HepG2 (cell line): Measurements from ENCODE around the gene VWA1. TPM values are rescaled to one million over a fixed set of nuclear protein-coding genes. Genes with fewer than 3 reads are reported as not detected.

Source experiments
- AKAP8 ChIP-seq: sonication (generic); formaldehyde crosslinking; IDR thresholded peaks from 2 replicates; pipeline ENCODE4 v1.5.1; 2020; ENCODE audit warnings: mild to moderate bottlenecking, missing genetic modification reagents
- FOXO1 ChIP-seq: sonication (generic); formaldehyde crosslinking; IDR thresholded peaks from 2 replicates; pipeline ENCODE4 v1.4.0; 2020; ENCODE audit warnings: missing genetic modification reagents
- HNF1B ChIP-seq: sonication (generic); formaldehyde crosslinking; IDR thresholded peaks from 2 replicates; pipeline ENCODE4 v1.5.1; 2020; ENCODE audit warnings: mild to moderate bottlenecking, moderate library complexity, missing genetic modification reagents
- HNRNPL ChIP-seq: fragments of 200-400 bp; formaldehyde crosslinking; IDR thresholded peaks from 2 replicates; pipeline ENCODE4 v1.6.1; 2017; ENCODE audit warnings: mild to moderate bottlenecking, low read depth, low read length
- IRX3 ChIP-seq: sonication (generic); formaldehyde crosslinking; IDR thresholded peaks from 2 replicates; pipeline ENCODE4 v1.8.1; 2023; ENCODE audit warnings: mild to moderate bottlenecking, low read depth, missing genetic modification reagents, borderline replicate concordance
- LBX2 ChIP-seq: sonication (generic); formaldehyde crosslinking; IDR thresholded peaks from 2 replicates; pipeline ENCODE4 v1.5.0; 2020; ENCODE audit warnings: missing genetic modification reagents, mild to moderate bottlenecking, borderline replicate concordance
- MYPOP ChIP-seq: sonication (generic); formaldehyde crosslinking; IDR thresholded peaks from 2 replicates; pipeline ENCODE4 v1.8.1; 2023; ENCODE audit warnings: mild to moderate bottlenecking, moderate library complexity, missing genetic modification reagents
- PCBP2 ChIP-seq: fragments of 200-400 bp; formaldehyde crosslinking; optimal IDR thresholded peaks from 2 replicates; pipeline ENCODE3; 2018; ENCODE audit warnings: low read length, low read depth; ENCODE audit not compliant: poor library complexity, severe bottlenecking
- STAT6 ChIP-seq: sonication (generic); formaldehyde crosslinking; IDR thresholded peaks from 2 replicates; pipeline ENCODE4 v1.4.0; 2020; ENCODE audit warnings: missing genetic modification reagents, mild to moderate bottlenecking, borderline replicate concordance
- ZBTB33 ChIP-seq: sonication (generic); formaldehyde crosslinking; IDR thresholded peaks from 2 replicates; pipeline ENCODE4 v1.4.0; 2020; ENCODE audit warnings: missing genetic modification reagents
- ZNF207 ChIP-seq: fragments of 450-650 bp; IDR thresholded peaks from 2 replicates; pipeline ENCODE4 v1.6.1; 2016; ENCODE audit warnings: antibody characterized with exemption, borderline replicate concordance
- ZNF230 ChIP-seq: sonication (generic); formaldehyde crosslinking; IDR thresholded peaks from 2 replicates; pipeline ENCODE4 v1.4.0; 2020; ENCODE audit warnings: mild to moderate bottlenecking, missing genetic modification reagents
- ZNF292 ChIP-seq: sonication (generic); formaldehyde crosslinking; IDR thresholded peaks from 2 replicates; pipeline ENCODE4 v1.8.1; 2022; ENCODE audit warnings: mild to moderate bottlenecking, low read depth, missing genetic modification reagents, borderline replicate concordance
- ZNF3 ChIP-seq: IDR thresholded peaks from 2 replicates; pipeline ENCODE4 v1.7.0; 2017; ENCODE audit warnings: inconsistent platforms
- ZNF317 ChIP-seq: sonication (generic); formaldehyde crosslinking; IDR thresholded peaks from 2 replicates; pipeline ENCODE4 v1.5.0; 2020; ENCODE audit warnings: mild to moderate bottlenecking, missing genetic modification reagents
- ZNF350 ChIP-seq: sonication (generic); formaldehyde crosslinking; IDR thresholded peaks from 2 replicates; pipeline ENCODE4 v1.4.0; 2020; ENCODE audit warnings: mild to moderate bottlenecking, low read depth, missing genetic modification reagents, borderline replicate concordance
- ZNF879 ChIP-seq: sonication (generic); formaldehyde crosslinking; IDR thresholded peaks from 2 replicates; pipeline ENCODE4 v1.8.1; 2023; ENCODE audit warnings: missing genetic modification reagents
- ZSCAN22 ChIP-seq: sonication (generic); formaldehyde crosslinking; IDR thresholded peaks from 2 replicates; pipeline ENCODE4 v1.4.0; 2020; ENCODE audit warnings: mild to moderate bottlenecking, missing genetic modification reagents
- polyA plus RNA-seq, 8 experiments: library from polyadenylated mRNA; depleted of rRNA in 3 of 8; stranded (reverse) in 7 of 8; unstranded in 1 of 8; fragments of >200 nt; fragmentation: Illumina TruSeq in 4 of 8; extraction: Trizol in 4 of 8; gene quantifications; 2 replicates each; pipeline versions ENCODE4 v1.2.1 to v1.2.3, GENCODE V29; 2011 to 2016; ENCODE audit warnings: low read depth in 4 of 8, missing spikeins in 1 of 8, mixed read lengths in 1 of 8; ENCODE audit not compliant: insufficient read depth in 1 of 8
- total RNA-seq, 5 experiments: library from RNA; depleted of rRNA; stranded (reverse); fragments of >200 nt; fragmentation: Illumina TruSeq; extraction: Trizol; gene quantifications; 2 replicates each; pipeline ENCODE4 v1.2.3, GENCODE V29; 2016; ENCODE audit warnings: low read depth in 1 of 5

Gene VWA1
- total and polyA plus RNA-seq, 2 of the 13 experiments (the other 11 are each of a cell fraction or from before 2014, with no cell fraction given): 40.9 to 57.5 TPM

- TF ChIP-seq AKAP8 (CRISPR knock-in tag) (no peak), ZNF317 (CRISPR knock-in tag) (peak; percentile 75), ZNF879 (no peak), FOXO1 (no peak), HNF1B (peak; percentile 65; the same call in 1 of the 2 replicates), MYPOP (no peak), ZNF3 (CRISPR knock-in tag) (no peak), PCBP2 (no peak), ZNF292 (CRISPR knock-in tag) (no peak), STAT6 (CRISPR knock-in tag) (no peak), ZSCAN22 (CRISPR knock-in tag) (no peak), ZBTB33 (peak; percentile 58; the same call in 1 of the 2 replicates), IRX3 (CRISPR knock-in tag) (no peak), LBX2 (no peak), ZNF207 (no peak), ZNF230 (CRISPR knock-in tag) (no peak), HNRNPL (no peak), ZNF350 (CRISPR knock-in tag) (peak; percentile 56; the same call in 1 of the 2 replicates)
Measured at GRCh38 chr1:1471389-1472052, 36.0 kb downstream of the VWA1 start, which contains the start of gene ATAD3B (continued).
